PC-3 (cell line): ENCODE data around the gene SLC8A1. TPM values are rescaled to one million over a fixed set of nuclear protein-coding genes. Genes with fewer than 3 reads are reported as not detected.

Experiments
- ATAC-seq: fragments of 200-7000 bp; cut with Tn5 transposase; 2 replicates; pipeline ENCODE4 v1.9.1; 2020; ENCODE audit warnings: mild to moderate bottlenecking, moderate library complexity
- BruUV-seq: library from RNA; stranded (reverse); fragments of 400-500 nt; replicated peaks from 2 replicates; lab custom pipeline; 2021; lab: Mats Ljungman, UMichigan
- CTCF ChIA-PET: fragments of 300-600 bp; sonication (Branson Sonifier 250); formaldehyde crosslinking; loops from one replicate; lab custom pipeline; 2022; ENCODE audit warnings: antibody characterized with exemption; lab: Charles Lee
- POLR2A ChIA-PET: fragments of 300-600 bp; sonication (Branson Sonifier 250); formaldehyde crosslinking; loops from one replicate; lab custom pipeline; 2022; ENCODE audit warnings: antibody characterized with exemption; ENCODE audit not compliant: unreplicated experiment; lab: Charles Lee
- DNase-seq: peaks from one replicate; pipeline ENCODE4 v3.0.0-alpha.2; 2015
- H2AFZ ChIP-seq: fragments of 300-600 bp; sonication (generic); 2 replicates; pipeline ENCODE4 v1.6.0; 2016; ENCODE audit warnings: antibody characterized with exemption, low read length
- H3F3A ChIP-seq: fragments of 300-600 bp; sonication (generic); one replicate; pipeline ENCODE4 v1.6.0; 2017; ENCODE audit warnings: antibody characterized with exemption, low read length, control low read depth, mild to moderate bottlenecking; ENCODE audit not compliant: unreplicated experiment
- H3K27ac ChIP-seq: fragments of 300-600 bp; sonication (generic); 2 replicates; pipeline ENCODE4 v1.5.1; 2016; ENCODE audit warnings: mild to moderate bottlenecking, low read length
- H3K27me3 ChIP-seq: fragments of 300-600 bp; sonication (generic); 2 replicates; pipeline ENCODE4 v1.6.1; 2016; ENCODE audit warnings: low read length, mixed read lengths
- H3K36me3 ChIP-seq: fragments of 300-600 bp; sonication (generic); 2 replicates; pipeline ENCODE4 v1.6.1; 2016; ENCODE audit warnings: low read depth, mixed run types, low read length, mixed read lengths
- H3K4me1 ChIP-seq: fragments of 300-600 bp; sonication (generic); 2 replicates; pipeline ENCODE4 v1.5.1; 2016; ENCODE audit warnings: low read length; ENCODE audit not compliant: insufficient read depth
- H3K4me2 ChIP-seq: fragments of 300-600 bp; sonication (generic); 2 replicates; pipeline ENCODE4 v1.6.0; 2016; ENCODE audit warnings: low read length
- H3K4me3 ChIP-seq: fragments of 300-600 bp; sonication (generic); 2 replicates; pipeline ENCODE4 v1.5.1; 2016; ENCODE audit warnings: mild to moderate bottlenecking, low read length, mixed read lengths
- H3K79me2 ChIP-seq: fragments of 300-600 bp; sonication (generic); 2 replicates; pipeline ENCODE4 v1.6.1; 2017; ENCODE audit warnings: low read length, mixed read lengths
- H3K9ac ChIP-seq: fragments of 300-600 bp; sonication (generic); 2 replicates; pipeline ENCODE4 v1.6.0; 2016; ENCODE audit warnings: mild to moderate bottlenecking, low read length
- H3K9me2 ChIP-seq: fragments of 300-600 bp; sonication (generic); replicated peaks from 2 replicates; pipeline ENCODE4 v1.6.1; 2016; ENCODE audit warnings: mixed run types, low read length, mixed read lengths
- H3K9me3 ChIP-seq: fragments of 300-600 bp; sonication (generic); 2 replicates; pipeline ENCODE4 v1.6.1; 2016; ENCODE audit warnings: low read length, mixed read lengths
- H4K20me1 ChIP-seq: fragments of 300-600 bp; sonication (generic); 2 replicates; pipeline ENCODE4 v1.6.1; 2016; ENCODE audit warnings: low read length, mixed read lengths
- CTCF ChIP-seq: fragments of 300-600 bp; sonication (generic); conservative IDR thresholded peaks from 2 replicates; pipeline ENCODE4 v1.5.1; 2017; ENCODE audit warnings: antibody characterized with exemption, low read depth, mild to moderate bottlenecking, low read length
- EZH2 ChIP-seq: fragments of 300-600 bp; sonication (generic); IDR thresholded peaks from one replicate; pipeline ENCODE4 v1.6.1; 2017; ENCODE audit warnings: antibody characterized with exemption, mild to moderate bottlenecking, low read length; ENCODE audit not compliant: unreplicated experiment
- EZH2phosphoT487 ChIP-seq: fragments of 300-600 bp; sonication (generic); IDR thresholded peaks from 2 replicates; pipeline ENCODE4 v1.6.1; 2018; ENCODE audit warnings: mild to moderate bottlenecking, antibody characterized with exemption, low read length, borderline replicate concordance
- intact Hi-C: fragments of 100-400 bp; cut with micrococcal nuclease; formaldehyde crosslinking; loops from 2 replicates; pipeline ENCODE4 v1.9.0; 2023
- total RNA-seq: library from RNA; depleted of rRNA; stranded (reverse); fragments of >200 nt; gene quantifications from 2 replicates; pipeline ENCODE4 v1.2.3, GENCODE V29; 2014

SLC8A1 gene
- total RNA-seq, 1 experiment from 2014 or later: 1.3 TPM

- H3K4me3 ChIP-seq: no peak overlapping the region
- no peaks in the 10 kb centered on the region for H3K79me2 ChIP-seq
- no TSS peak for BruUV-seq
- no peak overlapping the region for H3K9ac ChIP-seq
- TF ChIP-seq EZH2: no peak
- TF ChIP-seq CTCF: no peak
- no peak for TF ChIP-seq EZH2phosphoT487
- H3K4me1 ChIP-seq: peaks cover 13% of the 10 kb centered on the region
- no peaks in the 10 kb centered on the region for H3K9me2 ChIP-seq
- CTCF ChIA-PET: no interaction called here
- no peaks in the 10 kb centered on the region for H3K36me3 ChIP-seq
- H3K4me2 ChIP-seq: no peak overlapping the region
- no peak overlapping the region for H3K27ac ChIP-seq
- ATAC-seq (no peak), DNase-seq (no peak)
- no peaks in the 10 kb centered on the region for H4K20me1 ChIP-seq
- H2AFZ ChIP-seq: no peak overlapping the region
- POLR2A ChIA-PET: no interaction called here
- no peaks in the 10 kb centered on the region for H3F3A ChIP-seq
- H3K27me3 ChIP-seq: no peaks in the 10 kb centered on the region
- no peaks in the 10 kb centered on the region for H3K9me3 ChIP-seq
- intact Hi-C loops: no loop called here
Measured at GRCh38 chr2:40373111-40373510, 78.8 kb downstream of the SLC8A1 start.

- H3K36me3 ChIP-seq: no peaks in the 10 kb centered on the region
- H3K79me2 ChIP-seq: no peaks in the 10 kb centered on the region
- intact Hi-C loops: no loop called here
- ChIA-PET POLR2A (no interaction called here), CTCF (no interaction called here)
- no peaks in the 10 kb centered on the region for H3K9me3 ChIP-seq
- no TSS peak for BruUV-seq
- no peak overlapping the region for H3K4me2 ChIP-seq
- no peak overlapping the region for H2AFZ ChIP-seq
- no peaks in the 10 kb centered on the region for H3K9me2 ChIP-seq
- H3K27ac ChIP-seq: no peak overlapping the region
- H3K4me1 ChIP-seq: peaks cover 20% of the 10 kb centered on the region
- no peaks in the 10 kb centered on the region for H3K27me3 ChIP-seq
- H3F3A ChIP-seq: no peaks in the 10 kb centered on the region
- DNase-seq: no peak
- ATAC-seq: no peak
- no peak overlapping the region for H3K9ac ChIP-seq
- no peak for TF ChIP-seq CTCF
- no peak for TF ChIP-seq EZH2
- TF ChIP-seq EZH2phosphoT487: no peak
- no peak overlapping the region for H3K4me3 ChIP-seq
- no peaks in the 10 kb centered on the region for H4K20me1 ChIP-seq
Measured at GRCh38 chr2:40372283-40372985, 79.5 kb downstream of the SLC8A1 start.
